ENCODE data around the gene HS3ST5.

DNA sequence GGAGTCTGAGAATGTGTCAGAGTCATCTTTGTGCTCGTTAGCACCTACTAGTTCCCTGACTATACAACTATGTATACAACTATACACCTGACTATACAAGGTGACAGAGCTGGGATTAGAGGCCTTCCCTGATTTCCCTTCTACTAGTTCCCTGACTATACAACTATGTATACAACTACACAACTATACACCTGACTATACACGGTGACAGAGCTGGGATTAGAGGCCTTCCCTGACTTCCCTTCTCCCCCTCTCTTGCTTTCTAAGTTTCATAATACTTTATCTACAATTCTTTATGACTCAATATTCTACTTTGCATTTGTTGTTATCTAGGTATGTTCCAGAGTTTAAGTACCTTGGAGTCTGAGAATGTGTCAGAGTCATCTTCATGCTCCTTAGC is 68.0 kb downstream of the HS3ST5 start:
- TF ChIP-seq, protein P1, sequence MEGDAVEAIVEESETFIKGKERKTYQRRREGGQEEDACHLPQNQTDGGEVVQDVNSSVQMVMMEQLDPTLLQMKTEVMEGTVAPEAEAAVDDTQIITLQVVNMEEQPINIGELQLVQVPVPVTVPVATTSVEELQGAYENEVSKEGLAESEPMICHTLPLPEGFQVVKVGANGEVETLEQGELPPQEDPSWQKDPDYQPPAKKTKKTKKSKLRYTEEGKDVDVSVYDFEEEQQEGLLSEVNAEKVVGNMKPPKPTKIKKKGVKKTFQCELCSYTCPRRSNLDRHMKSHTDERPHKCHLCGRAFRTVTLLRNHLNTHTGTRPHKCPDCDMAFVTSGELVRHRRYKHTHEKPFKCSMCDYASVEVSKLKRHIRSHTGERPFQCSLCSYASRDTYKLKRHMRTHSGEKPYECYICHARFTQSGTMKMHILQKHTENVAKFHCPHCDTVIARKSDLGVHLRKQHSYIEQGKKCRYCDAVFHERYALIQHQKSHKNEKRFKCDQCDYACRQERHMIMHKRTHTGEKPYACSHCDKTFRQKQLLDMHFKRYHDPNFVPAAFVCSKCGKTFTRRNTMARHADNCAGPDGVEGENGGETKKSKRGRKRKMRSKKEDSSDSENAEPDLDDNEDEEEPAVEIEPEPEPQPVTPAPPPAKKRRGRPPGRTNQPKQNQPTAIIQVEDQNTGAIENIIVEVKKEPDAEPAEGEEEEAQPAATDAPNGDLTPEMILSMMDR (IDR thresholded peaks at IDR 0.05): no peak
- no peak for TF ChIP-seq POLR2A (IDR thresholded peaks at IDR 0.05)
